HepG2 (cell line): ENCODE results near the gene HAGHL. TPM values are rescaled to one million over a fixed set of nuclear protein-coding genes. Genes with fewer than 3 reads are reported as not detected.
A peak's percentile ranks its signal among the peaks of the same experiment; 100 is the strongest.

ENCODE experiments used
- CCAR2 ChIP-seq: fragments of 200-400 bp; formaldehyde crosslinking; optimal IDR thresholded peaks from 2 replicates; pipeline ENCODE3; 2018; ENCODE audit warnings: low read depth, mild to moderate bottlenecking, low read length, moderate library complexity
- ELK4 ChIP-seq: sonication (generic); formaldehyde crosslinking; IDR thresholded peaks from 2 replicates; pipeline ENCODE4 v1.9.0; 2021; ENCODE audit warnings: missing genetic modification reagents, borderline replicate concordance
- FOXA3 ChIP-seq: IDR thresholded peaks from 2 replicates; pipeline ENCODE4 v1.6.1; 2016; ENCODE audit warnings: missing genetic modification reagents, missing compliant biosample characterization
- GATA4 ChIP-seq: sonication (generic); IDR thresholded peaks from 2 replicates; pipeline ENCODE4 v1.6.1; 2016; ENCODE audit warnings: antibody characterized with exemption, low read depth, borderline replicate concordance
- HBP1 ChIP-seq: IDR thresholded peaks from 2 replicates; pipeline ENCODE4 v1.6.1; 2016; ENCODE audit warnings: low read depth, control low read depth
- HNRNPL ChIP-seq: fragments of 200-400 bp; formaldehyde crosslinking; IDR thresholded peaks from 2 replicates; pipeline ENCODE4 v1.6.1; 2017; ENCODE audit warnings: mild to moderate bottlenecking, low read depth, low read length
- MBNL3 ChIP-seq: fragments of 250-450 bp; sonication (Bioruptor Pico); conservative IDR thresholded peaks from 2 replicates; pipeline ENCODE4 v1.8.0; 2022; ENCODE audit warnings: mild to moderate bottlenecking, inconsistent platforms
- PLSCR1 ChIP-seq: sonication (generic); formaldehyde crosslinking; IDR thresholded peaks from 2 replicates; pipeline ENCODE4 v1.5.0; 2020; ENCODE audit warnings: missing genetic modification reagents, mild to moderate bottlenecking, borderline replicate concordance
- POLR2G ChIP-seq: fragments of 200-400 bp; formaldehyde crosslinking; IDR thresholded peaks from 2 replicates; pipeline ENCODE4 v1.6.1; 2018; ENCODE audit warnings: mild to moderate bottlenecking, low read depth, low read length, moderate library complexity
- PREB ChIP-seq: sonication (generic); formaldehyde crosslinking; IDR thresholded peaks from 2 replicates; pipeline ENCODE4 v1.4.0; 2020; ENCODE audit warnings: missing genetic modification reagents
- RXRB ChIP-seq: IDR thresholded peaks from 2 replicates; pipeline ENCODE4 v1.6.1; 2016; ENCODE audit warnings: borderline replicate concordance, missing genetic modification reagents, missing compliant biosample characterization
- SUZ12 ChIP-seq: fragments of 150-350 bp; IDR thresholded peaks from 2 replicates; pipeline ENCODE4 v1.6.1; 2014; ENCODE audit warnings: low read depth, low read length
- TFDP2 ChIP-seq: sonication (generic); formaldehyde crosslinking; IDR thresholded peaks from 2 replicates; pipeline ENCODE4 v1.4.0; 2020; ENCODE audit warnings: missing genetic modification reagents
- TGIF2 ChIP-seq: IDR thresholded peaks from 2 replicates; pipeline ENCODE4 v1.6.1; 2016; ENCODE audit warnings: control low read depth, missing compliant biosample characterization
- TMF1 ChIP-seq: sonication (generic); formaldehyde crosslinking; IDR thresholded peaks from 2 replicates; pipeline ENCODE4 v1.8.1; 2022; ENCODE audit warnings: low read depth, missing genetic modification reagents
- ZGPAT ChIP-seq: IDR thresholded peaks from 2 replicates; pipeline ENCODE4 v1.6.1; 2016; ENCODE audit warnings: mild to moderate bottlenecking
- ZNF350 ChIP-seq: sonication (generic); formaldehyde crosslinking; IDR thresholded peaks from 2 replicates; pipeline ENCODE4 v1.4.0; 2020; ENCODE audit warnings: mild to moderate bottlenecking, low read depth, missing genetic modification reagents, borderline replicate concordance
- ZNF691 ChIP-seq: sonication (generic); formaldehyde crosslinking; IDR thresholded peaks from 2 replicates; pipeline ENCODE4 v1.4.0; 2020; ENCODE audit warnings: missing genetic modification reagents, low read depth, mild to moderate bottlenecking, borderline replicate concordance
- ZNF724P ChIP-seq: sonication (generic); formaldehyde crosslinking; IDR thresholded peaks from 2 replicates; pipeline ENCODE4 v1.8.0; 2022; ENCODE audit warnings: missing genetic modification reagents, borderline replicate concordance
- ZSCAN21 ChIP-seq: sonication (generic); formaldehyde crosslinking; IDR thresholded peaks from 2 replicates; pipeline ENCODE4 v1.8.0; 2022; ENCODE audit warnings: mild to moderate bottlenecking, missing genetic modification reagents, moderate library complexity, borderline replicate concordance
- polyA plus RNA-seq, 8 experiments: library from polyadenylated mRNA; depleted of rRNA in 3 of 8; stranded (reverse) in 7 of 8; unstranded in 1 of 8; fragments of >200 nt; fragmentation: Illumina TruSeq in 4 of 8; extraction: Trizol in 4 of 8; gene quantifications; 2 replicates each; pipeline versions ENCODE4 v1.2.1 to v1.2.3, GENCODE V29; 2011 to 2016; ENCODE audit warnings: low read depth in 4 of 8, missing spikeins in 1 of 8, mixed read lengths in 1 of 8; ENCODE audit not compliant: insufficient read depth in 1 of 8
- total RNA-seq, 5 experiments: library from RNA; depleted of rRNA; stranded (reverse); fragments of >200 nt; fragmentation: Illumina TruSeq; extraction: Trizol; gene quantifications; 2 replicates each; pipeline ENCODE4 v1.2.3, GENCODE V29; 2016; ENCODE audit warnings: low read depth in 1 of 5

The HAGHL gene
- total and polyA plus RNA-seq, 2 of the 13 experiments (the other 11 are each of a cell fraction or from before 2014, with no cell fraction given), result 3.4 to 8.4 TPM

GRCh38 chr16:740764-741505, 14.0 kb downstream of the HAGHL start, which contains the start of gene CIAO3 (continued):
- TF ChIP-seq ZGPAT (CRISPR knock-in tag) (peak; percentile 87), MBNL3 (CRISPR knock-in tag) (no peak), PLSCR1 (CRISPR knock-in tag) (peak; percentile 74; the same call in 1 of the 2 replicates), TGIF2 (CRISPR knock-in tag) (peak; percentile 64), SUZ12 (no peak), ZNF691 (peak; percentile 92), TFDP2 (CRISPR knock-in tag) (peak; percentile 84), ELK4 (no peak), PREB (CRISPR knock-in tag) (no peak), HNRNPL (no peak), HBP1 (CRISPR knock-in tag) (peak; percentile 91; the same call in 1 of the 2 replicates), POLR2G (peak; percentile 72), CCAR2 (no peak), ZSCAN21 (CRISPR knock-in tag) (peak; percentile 78; the same call in 1 of the 2 replicates), TMF1 (CRISPR knock-in tag) (peak; percentile 73; the same call in 1 of the 2 replicates), ZNF724P (CRISPR knock-in tag) (no peak), ZNF350 (CRISPR knock-in tag) (0 out of 2 replicates have a peak, but pooled peaks have one; percentile 31), GATA4 (peak; percentile 49; the same call in 1 of the 2 replicates), FOXA3 (CRISPR knock-in tag) (peak; percentile 64), RXRB (CRISPR knock-in tag) (no peak)
